Stimulated activated CD4-positive, alpha-beta T cell treated with anti-CD3 and anti-CD28 coated beads, Interleukin-4, amount 100 ng/mL, for 24 hours (primary cell): ENCODE data around the gene SWI5.
"Not testable (repeated sequence)": the region's sequence is repeated elsewhere in the genome, so short reads cannot be mapped to it uniquely, and the experiment has no call there.

Experiments
- DNase-seq: peaks from one replicate; pipeline ENCODE4 v3.0.0-alpha.2; 2020

The SWI5 gene

DNA sequence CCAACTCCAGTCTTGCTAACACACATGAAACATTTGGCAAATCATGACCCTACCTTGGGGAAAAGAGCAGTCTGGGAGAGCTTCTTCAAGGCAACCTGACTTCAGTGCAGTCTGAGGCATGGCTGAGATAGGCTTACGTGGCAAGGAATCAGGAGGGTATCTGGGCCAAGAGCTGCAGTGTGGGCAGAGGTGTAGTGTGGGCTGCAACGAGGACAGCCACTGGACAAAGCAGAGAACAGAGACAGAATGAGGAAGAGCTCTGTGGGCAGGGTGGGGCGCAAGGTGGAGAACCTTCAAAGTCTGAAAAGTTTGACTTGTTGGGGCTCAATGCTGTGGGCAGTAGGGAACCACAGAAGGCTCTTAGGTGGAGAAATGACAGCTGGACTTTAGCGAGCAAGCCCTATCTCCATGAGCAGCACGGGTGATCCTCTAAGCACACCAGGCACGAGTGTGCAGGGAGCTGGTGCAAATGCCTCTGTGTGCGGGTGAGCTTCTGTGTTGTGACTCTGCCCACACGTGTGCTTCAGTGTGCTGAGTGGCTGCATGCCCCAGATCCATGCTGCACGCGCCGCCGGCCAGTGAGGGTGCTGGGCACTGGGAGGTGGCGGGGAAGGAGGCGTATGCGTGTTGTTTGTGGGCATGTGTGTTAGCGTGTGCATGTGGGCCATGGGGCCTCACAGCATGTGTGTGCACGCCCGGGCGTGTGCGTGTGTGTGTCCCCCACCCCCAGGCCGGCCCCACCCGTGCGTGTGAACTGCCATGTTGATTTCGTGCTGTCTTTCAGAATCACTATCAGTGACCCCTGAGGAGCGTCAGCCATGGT lies 23.5 kb upstream of the SWI5 start:
- no peak for DNase-seq

DNA sequence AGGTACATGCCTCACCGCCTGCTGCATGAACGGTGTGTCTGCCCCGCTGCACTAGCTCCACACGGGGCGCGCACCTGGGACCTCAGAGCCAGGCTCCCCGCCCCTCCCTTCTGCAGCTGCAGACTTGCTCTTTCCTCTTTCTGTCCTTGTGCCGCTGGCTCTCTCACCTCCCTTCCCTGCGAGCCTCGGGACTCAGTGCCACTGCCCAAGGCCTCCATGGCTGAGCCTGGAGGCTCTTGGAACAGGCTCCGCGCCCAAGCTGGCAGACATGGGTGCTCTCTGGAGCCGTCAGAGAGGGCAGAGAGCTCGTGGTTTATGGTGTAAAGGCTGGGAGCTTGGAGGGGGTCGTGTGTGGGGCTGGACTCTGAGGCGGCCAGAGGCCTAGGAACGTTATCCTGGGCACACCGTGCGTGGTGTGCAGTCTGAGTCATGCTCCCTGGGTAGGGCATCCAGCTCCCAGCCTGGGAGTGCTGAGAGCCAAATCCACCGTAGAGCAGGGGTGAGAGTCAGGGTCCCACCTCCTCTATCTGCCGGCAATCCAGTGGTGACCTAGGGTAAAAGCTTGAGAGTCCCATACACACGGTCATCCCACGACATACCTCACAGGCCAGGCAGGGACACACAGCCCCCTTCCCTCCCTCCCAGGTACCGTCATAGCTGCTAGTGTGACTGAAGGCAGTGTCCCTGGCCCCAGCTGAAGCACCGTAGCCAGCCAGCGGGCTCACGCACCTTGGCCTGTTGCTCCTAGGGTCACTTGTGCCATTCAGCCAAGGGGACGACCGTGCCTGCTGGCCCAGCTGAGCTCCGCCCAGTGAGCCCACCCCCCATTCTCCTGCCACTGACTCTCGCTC lies 22.7 kb upstream of the SWI5 start:
- no peak for DNase-seq

DNA sequence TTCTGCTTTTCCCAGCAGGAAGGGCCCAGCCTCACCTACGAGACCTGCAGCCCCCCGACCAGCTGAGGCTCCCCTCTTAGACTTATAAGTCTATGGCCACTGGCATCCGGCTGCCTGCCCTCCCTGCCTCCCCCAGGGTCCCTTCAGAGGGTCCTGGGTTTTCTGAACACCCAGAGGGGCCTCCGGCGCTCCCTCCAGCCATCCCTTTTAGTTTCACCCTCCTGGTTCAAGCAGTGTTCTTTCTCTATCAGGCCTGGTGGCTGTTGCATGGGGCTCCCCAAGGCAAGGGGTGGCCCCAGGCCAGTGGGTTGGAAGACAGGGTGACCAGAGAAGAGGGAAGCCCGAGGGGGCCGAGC lies 22.1 kb upstream of the SWI5 start:
- DNase-seq, result no peak

DNA sequence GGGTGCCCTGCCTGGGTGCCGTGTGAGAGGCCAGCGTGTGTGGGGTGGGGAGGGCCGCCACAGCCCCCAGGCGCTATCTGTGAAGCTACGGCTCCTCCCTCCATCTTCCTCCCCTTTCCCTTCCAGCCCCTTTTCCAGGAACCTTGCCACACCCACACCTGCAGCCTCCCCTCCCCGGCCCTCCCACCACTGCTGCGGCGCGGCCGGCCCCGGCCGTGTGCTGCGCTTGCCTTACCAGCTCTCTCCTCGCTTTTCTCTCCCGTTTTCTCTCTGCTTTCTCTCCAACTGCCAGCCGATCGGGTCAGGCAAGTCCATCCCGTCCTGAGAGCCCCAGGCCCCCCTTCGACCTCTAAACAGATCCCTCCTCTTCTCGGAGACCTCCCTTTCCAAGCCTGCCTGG lies 21.7 kb upstream of the SWI5 start:
- no peak for DNase-seq

DNA sequence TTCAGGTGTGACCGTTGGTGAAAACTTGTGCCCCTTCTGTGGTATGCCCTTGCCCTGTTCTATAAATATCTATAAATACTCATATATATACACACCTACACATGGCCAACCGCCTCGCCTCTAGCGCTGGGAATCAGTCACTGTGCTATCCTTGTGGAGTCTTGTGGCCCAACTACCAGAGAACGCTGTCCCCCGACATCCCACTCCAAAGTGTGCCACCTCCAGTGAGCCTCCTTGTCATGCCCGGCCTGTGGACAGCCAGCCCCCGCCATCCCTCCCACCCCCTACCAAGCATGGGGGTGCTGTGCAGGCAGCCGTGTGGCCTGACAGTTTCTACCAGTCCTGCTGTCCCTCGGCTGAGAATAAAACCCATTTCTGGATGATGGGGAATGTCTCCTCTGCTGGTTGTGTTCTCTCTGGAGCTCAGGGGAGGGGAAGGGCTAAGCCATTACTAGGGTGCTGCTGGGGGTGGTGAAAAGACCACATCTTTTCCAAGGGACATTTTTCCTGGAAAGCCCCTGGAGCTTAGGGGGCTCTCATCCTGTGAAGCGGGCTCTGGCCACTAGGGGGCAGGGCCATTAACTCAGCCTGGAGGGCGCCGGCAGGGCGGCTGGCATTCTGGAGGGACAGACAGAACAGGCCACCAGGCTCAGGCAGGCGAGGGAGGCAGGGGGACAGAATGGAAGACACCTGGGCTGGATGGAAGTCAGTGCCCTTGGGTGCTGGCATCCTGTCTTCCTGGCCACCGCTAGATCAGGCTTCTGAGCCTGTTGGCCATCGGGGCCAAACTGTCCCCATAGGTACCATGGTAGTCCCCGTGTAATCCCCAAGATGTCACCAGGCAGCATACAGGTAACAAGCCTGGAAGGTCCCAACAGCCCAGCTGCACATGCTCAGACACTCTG lies 21.0 kb upstream of the SWI5 start:
- peak; percentile 58 for DNase-seq

DNA sequence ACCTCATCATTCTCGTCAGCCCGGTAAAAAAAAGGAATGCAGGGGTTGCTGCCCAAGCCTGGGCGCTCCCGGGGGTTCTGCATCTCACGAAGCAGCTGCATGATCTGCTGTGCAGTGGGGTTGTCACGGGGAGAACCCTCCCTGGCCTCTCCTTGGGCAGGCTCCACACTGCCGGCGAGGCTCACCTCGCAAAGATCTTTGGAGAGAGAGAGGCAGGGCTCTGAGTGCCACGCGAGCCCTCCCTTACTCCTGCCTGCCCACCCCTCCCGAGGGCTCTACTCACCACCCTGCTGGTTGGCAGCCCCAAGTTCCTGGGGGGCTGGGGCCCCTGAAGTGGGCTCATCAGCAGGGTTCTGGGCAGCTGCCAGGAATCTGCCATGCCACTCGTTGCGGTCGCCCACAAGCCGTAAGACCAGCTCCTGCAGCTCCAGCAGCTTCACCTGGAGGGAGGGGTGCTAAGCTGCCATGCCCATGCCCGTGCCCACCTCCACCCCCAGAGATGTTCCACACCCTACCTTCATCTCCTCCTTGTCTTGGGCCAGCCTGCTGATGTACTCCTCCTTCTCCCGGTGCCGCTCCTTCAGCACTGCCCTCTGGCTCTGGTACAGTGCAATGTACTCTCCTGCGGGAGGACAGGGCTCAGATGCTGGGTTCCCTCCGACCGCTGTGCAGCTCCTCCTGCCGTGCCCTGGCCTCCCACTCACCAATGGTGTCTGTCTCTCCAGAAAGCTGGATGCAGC lies 18.8 kb upstream of the SWI5 start:
- no peak for DNase-seq

DNA sequence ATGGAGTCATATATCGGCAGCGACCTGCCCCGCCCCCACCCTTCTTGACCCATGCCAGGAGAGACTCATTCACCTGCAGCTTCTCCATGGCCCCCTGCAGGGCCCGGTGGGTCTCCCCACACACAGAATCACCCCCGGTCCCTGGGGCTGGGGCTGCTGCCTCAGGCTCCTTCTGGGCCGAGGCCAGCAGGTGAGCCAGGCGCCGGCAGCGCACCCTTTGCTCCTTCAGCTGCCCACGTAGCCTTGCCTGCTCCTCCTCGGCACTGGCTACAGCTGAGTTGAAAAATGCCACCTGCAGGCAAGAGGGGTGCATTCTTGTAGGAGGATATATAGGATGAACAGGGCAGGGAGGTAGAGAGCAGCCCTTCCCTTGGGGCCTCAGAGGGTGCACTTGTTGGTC lies 18.2 kb upstream of the SWI5 start:
- DNase-seq, result no peak

DNA sequence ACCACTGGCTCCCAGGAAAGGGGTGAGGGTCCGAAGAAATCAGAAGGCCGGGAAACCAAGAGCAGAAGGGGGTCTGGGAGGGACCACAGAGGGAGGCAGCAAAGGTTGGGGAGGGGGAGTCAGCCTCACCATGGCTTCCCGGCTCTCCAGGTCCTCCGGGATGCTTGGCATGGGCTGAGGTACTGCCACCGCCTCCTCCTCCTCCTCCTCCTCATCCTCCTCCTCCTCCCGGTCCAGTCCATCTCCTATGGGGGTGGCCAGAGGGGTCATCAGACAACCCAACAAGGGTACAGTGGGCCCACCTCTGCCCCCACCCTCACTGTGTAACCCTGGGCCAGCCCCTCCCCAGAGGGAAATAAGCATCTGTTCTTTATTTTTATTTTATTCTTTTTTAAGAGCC lies 17.8 kb upstream of the SWI5 start:
- no peak for DNase-seq

DNA sequence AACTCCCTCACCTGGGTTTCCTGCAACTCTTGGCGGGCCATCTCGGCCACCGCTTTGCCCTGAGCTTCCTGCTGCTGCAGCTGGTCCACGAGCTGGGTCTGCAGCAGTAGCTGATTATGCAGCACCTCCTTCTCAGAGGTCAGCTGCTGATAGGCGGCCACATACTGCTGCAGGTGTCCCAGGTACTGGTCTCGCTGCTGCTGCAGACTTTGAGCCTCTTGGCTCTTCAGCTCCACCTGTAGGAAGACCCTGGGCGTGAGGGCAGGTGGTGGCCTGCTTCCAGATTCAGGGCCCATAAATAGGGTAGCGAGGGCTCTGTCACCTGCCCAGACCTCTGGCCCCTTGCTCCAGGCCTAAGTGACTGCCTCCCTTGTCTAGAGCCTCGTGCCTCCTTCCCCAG lies 16.9 kb upstream of the SWI5 start:
- DNase-seq, result no peak

DNA sequence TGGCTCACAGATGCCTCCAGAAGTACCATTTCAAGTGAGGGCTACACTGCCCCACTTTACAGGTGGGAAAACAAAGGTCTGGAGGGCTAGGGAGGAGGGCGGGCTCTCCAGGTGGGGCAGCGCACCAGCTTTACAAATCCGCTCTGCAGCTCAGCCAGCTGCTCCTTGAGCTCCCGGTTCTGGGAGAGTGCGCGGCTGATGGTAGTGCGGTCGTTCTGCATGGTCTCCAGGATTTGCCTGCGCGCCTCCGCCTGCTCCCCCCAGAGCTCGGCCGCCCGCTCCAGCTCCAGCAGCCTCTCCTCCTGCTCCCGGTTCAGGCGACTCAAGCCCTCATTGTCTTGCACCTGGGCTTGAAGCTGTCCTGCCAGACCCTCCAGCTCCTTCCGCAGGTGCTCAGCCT lies 15.7 kb upstream of the SWI5 start:
- DNase-seq, result no peak

DNA sequence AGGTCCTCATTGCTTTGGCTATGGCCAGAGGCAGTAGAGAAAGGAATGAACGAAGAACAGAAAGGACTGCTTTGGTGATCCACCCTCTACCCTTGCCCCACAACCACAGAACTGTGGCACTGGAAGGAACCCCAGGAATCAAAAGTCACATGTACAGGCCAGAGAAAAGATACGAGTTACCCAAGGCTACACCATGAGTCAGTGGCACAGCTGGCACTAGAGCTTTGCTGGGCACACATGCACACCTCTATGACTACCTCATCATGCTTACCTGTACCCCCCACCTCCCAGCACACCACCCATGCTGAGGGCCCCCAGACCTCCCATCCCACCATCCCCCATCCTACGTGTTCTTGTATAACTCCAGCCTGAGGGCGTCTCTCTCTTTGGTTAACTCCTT lies 13.4 kb upstream of the SWI5 start:
- no peak for DNase-seq

DNA sequence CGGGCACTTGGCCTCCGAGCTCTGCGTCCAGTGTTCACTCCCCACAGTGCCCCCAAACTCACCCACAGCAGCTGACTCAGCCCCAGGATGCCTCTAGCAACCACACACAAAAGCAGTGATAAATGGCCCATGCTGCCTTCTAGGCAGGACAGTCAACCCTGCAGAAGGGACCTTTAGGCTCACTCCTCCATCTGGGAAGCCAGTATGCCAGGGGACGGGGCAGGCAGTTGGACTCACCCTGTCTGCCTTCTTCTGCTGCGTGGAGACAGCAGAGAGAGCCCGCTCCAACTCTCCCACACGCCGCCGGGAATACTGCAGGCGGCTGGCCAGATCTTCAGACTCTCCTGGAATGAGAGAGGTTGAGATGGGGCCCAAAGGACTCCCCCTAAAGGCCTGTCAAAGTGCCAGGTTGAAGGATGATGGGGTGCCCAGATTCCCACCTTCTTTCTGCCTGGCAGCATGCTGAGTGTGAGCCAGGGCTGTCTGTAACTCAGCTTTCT lies 10.7 kb upstream of the SWI5 start:
- DNase-seq, result no peak

DNA sequence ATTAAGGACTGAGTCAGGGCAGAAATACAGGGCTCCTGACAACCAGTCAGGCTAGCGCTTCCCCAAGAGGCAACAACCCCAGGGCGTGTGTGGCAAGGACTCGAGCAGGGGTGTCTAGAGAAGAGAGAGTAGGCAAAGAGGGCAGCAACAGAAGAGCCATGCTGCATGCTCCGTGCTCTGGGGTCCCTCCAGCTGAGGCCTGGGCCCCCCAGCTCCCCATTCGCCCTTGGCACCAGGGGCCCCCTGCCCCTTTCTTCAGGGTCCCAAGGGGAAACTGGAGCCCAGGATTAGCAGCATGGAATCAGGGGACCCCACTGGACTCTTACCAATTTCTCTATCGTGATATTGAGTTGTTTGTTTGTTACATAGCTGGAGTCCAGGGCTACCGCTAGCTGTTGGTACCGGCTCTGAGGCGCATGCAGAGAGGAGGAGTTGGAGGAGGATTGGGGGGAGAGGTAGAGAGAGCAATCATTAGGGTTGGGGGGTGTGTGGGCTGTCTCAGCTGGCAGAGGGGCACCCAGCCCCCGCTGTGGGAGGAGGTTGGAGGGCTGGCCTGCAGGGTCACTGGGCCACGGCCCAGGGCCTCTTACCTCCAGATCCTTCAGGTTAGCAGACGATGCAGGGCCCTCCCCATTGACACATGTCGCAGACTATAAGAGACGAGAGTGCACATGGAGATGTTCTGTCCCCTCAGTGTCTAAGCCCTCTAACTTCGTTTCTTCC lies 9.0 kb upstream of the SWI5 start:
- no peak for DNase-seq

DNA sequence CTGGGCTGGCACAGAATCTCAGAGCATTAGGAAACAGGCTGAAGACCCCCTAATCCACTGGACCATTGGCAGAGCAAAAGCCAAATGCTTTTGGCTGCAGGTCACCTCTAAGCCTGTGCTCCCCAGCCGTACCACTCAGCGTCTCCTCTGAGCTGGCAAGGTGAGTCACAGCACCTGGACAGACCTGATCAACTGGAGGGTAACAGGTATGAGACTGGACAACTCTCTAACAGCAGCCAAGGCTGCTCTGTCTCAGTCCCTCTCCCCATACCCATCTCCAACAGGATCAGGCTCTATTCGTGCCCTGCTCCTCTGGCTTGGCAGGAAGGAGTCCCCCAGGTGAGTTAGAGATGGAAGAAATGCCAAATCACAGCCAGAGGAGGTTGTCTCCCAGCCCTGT lies 5.0 kb upstream of the SWI5 start:
- DNase-seq, result no peak

DNA sequence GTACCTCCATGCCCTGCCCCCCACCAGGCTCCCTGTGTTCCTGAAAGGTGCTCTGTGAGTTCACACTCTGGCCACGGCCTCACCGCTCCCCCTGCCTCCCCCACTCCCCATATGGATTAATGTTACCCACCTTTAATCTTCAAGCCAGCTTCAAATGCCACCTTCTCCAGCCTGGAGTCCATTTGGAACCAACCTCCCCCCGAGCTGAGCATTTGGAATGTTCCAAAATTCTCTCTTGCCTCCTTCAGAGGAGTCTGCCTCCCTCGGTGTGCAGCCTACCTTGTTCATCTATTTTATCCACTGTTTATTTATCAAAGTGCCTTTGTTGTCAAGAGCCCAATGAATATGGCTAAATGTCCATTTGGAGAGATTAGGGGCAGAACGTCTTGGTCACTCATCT lies 4.6 kb upstream of the SWI5 start:
- DNase-seq, result no peak

DNA sequence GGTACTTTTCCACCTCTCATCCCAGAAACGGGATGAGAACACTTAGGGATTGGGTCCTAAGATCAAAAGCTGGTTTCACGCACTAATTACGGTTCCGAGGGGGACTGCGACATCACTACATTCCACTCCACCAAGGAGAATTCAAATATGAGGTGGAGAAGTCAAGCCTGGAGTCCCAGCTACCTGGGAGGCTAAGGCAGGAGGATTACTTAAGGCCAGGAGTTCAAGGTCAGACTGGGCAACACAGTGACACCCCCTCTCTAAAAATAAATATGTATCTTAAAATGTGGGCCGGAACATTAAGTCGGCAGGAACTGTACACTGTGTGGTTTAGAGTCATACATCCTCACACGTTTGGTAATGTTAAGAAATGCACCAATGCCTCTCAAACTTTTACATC lies 1.8 kb upstream of the SWI5 start:
- no peak for DNase-seq

DNA sequence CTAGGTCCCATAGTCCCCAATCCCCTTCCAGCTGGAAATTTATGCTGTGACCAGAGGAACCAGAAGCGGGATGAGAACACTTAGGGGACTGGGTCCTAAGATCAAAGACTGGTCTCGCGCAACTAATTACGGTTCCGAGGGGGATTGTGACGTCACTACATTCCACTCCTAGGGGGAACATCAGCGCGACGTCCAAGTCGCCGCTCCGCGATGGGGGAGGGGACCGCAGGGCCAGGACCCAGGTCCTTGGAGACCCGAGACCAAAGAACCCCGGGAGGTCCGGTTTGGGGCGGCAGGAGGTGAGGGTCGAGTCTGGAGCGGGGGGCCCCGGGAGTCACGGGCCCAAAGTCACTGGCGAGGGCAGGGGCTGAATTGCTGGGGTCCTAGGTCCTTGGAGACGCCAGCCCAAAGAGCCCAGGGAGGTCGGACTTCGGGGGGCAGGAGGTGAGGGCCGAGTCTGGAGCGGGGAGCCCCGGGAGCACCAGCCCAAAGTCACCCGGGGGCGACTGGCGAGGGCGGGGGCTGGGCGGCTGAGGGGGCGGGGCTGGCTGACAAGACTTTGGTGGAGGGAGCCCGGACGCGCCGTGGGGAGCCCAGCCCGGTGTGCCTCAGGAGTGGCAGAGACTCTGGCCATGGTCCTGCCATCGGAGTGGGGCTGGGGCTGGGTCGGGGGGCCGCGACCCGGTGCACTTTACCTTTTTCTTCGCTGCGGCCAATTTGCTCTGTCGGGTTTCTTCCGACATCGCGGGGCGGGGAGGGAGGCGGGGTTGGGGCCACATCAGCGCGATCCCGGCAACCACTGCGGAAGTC lies 673 bp upstream of the SWI5 start, which contains the start of gene GOLGA2:
TSS of gene GOLGA2 (minus strand) at position 810 of the 810 bp plus-strand sequence. CDS start at position 779, 31 bp downstream.
- DNase-seq, result no peak

DNA sequence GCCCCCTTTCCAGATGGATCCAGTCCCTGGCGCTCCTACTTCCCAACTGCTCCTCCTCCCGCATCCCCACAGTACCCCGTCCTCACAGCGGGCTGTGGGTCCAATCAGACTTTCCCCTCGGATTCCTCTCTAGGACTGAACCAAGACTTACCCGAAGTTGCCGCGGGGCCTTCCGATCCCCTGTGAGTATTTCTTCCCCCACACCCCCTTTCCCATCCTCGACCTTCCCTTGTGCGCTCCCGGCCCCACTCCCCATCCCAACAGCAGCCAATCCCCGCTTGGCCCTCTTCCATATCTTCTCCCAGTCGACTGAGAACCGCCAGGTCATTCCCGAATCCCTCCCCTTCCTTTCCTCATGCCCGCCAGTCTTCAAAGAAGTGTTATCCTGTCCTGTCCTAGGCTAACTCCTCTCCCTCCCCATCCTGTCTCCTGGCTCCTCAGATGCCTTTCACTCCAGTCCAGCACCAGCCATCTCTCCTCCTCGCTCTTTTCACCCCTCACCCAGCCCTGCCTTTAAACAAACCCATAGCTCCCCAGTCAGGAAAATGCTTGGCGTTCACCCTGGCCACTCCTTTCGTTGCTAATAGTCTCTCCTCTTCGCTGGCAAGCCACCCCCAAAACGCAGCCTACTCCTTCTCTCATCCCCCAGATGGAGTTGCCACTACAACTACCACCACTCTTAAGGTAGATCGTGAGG lies 646 bp downstream of the SWI5 start:
- DNase-seq, result no peak

DNA sequence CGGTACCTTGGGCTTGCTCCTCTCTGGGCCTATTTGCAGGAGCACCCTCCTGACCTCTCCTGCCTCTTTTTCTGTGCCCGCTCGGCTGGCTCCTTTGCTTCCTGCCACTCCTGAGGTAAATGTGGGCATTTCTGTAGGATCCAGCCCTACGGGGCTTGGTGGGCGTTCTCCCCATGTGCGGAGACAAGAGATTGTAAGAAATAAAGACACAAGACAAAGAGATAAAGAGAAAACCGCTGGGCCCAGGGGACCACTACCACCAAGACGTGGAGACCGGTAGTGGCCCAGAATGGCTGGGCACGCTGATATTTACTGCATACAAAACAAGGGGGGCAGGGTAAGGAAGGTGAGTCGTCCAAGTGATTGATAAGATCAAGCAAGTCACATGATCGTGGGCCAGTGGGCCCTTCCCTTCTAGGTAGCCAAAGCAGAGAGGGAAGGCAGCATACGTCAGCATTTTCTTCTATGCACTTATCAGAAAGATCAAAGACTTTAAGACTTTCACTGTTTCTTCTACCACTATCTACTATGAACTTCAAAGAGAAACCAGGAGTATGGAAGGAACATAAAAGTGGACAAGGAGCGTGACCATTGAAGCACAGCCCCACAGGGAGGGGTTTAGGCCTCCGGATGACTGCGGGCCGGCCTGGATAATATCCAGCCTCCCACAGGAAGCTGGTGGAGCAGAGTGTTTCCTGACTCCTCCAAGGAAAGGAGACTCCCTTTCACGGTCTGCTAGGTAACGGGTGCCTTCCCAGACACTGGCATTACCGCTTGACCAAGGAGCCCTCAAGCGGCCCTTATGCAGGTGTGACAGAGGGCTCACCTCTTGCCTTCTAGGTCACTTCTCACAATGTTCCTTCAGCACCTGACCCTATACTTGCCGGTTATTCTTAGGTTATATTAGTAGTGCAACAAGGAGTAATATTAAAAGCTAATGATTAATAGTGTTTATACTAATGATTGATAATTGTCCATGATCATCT lies 3.3 kb downstream of the SWI5 start:
- not testable (repeated sequence) for DNase-seq
